Measurements from ENCODE around the gene EIF2B2.

Gene EIF2B2

DNA sequence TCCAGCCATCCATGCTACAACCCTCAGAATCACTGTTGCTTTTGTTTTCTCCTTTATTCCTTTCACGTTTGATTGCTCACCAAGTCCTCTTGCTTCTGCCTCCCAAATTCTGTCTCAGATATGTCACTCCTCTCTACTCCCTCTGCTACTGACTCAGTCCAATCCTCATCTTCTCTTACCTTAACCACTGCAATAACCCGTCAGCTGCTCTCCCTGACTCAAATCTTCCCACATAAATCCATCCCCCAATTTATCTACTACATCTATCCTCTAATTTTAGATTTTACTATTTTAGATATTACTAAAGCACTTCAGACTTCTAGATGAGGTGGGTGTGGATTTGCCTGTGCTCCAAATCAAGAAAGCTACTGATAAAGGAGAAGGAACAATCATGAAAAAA is 23.2 kb downstream of the EIF2B2 start:
- Mint-ChIP-seq H3K36me3 (ENCODE audit: low read depth) (peaks cover 51% of the 10 kb centered on the region), H3K9me3 (no peaks in the 10 kb centered on the region), H3K4me3 (no peak overlapping the region), H3K27me3 (ENCODE audit: low read depth) (no peaks in the 10 kb centered on the region), H3K4me1 (no peaks in the 10 kb centered on the region), H3K27ac (no peak overlapping the region)
- TF ChIP-seq, protein P1, sequence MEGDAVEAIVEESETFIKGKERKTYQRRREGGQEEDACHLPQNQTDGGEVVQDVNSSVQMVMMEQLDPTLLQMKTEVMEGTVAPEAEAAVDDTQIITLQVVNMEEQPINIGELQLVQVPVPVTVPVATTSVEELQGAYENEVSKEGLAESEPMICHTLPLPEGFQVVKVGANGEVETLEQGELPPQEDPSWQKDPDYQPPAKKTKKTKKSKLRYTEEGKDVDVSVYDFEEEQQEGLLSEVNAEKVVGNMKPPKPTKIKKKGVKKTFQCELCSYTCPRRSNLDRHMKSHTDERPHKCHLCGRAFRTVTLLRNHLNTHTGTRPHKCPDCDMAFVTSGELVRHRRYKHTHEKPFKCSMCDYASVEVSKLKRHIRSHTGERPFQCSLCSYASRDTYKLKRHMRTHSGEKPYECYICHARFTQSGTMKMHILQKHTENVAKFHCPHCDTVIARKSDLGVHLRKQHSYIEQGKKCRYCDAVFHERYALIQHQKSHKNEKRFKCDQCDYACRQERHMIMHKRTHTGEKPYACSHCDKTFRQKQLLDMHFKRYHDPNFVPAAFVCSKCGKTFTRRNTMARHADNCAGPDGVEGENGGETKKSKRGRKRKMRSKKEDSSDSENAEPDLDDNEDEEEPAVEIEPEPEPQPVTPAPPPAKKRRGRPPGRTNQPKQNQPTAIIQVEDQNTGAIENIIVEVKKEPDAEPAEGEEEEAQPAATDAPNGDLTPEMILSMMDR (IDR thresholded peaks at IDR 0.05; ENCODE audit: unreplicated experiment in 3 of 3): no peak

DNA sequence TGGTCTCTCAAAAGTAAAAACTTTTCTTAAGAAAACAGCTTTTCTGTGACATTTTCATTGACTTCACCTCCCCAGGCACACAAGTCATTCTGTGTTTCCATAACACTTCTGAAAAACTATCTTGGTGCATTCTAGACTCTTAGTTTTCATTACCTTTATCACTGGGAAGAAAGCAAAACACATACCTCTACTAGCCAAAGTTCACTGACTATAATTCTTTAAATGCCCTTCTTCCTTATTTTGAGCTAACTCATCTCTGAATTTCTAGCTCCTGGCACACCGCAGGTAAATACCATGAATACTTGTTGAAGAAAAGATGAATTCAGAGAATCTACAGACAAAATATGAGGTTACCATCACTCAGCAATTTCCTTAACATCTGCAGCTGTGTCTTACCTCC is 27.4 kb downstream of the EIF2B2 start:
- no peak overlapping the region for H3K4me3 Mint-ChIP-seq
- no peaks in the 10 kb centered on the region for H3K27me3 Mint-ChIP-seq (ENCODE audit: low read depth)
- peaks cover 61% of the 10 kb centered on the region for H3K36me3 Mint-ChIP-seq (ENCODE audit: low read depth)
- TF ChIP-seq, protein P1 (IDR thresholded peaks at IDR 0.05; ENCODE audit: unreplicated experiment in 3 of 3): no peak
- no peaks in the 10 kb centered on the region for H3K4me1 Mint-ChIP-seq
- H3K27ac Mint-ChIP-seq: no peak overlapping the region
- no peaks in the 10 kb centered on the region for H3K9me3 Mint-ChIP-seq

DNA sequence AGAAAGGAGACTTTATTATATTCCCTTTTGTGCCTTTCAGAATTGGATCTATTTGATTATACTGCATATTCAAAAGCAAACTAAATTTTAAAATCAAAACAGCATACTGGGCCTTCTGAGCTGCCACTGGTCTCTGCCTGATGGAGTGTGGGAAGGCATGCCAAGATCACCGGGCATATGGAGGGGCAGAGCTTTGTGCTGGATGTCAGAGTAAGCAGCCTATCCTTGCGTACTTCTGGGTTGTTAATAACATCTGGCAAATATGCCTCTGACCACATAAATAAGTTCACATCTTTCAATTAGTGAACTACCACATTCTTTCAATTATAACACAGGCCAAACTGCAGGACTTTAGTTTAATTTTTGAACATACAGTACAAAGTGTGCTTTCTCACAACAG is 30.2 kb downstream of the EIF2B2 start:
- H3K4me3 Mint-ChIP-seq: no peak overlapping the region
- peaks cover 75% of the 10 kb centered on the region for H3K36me3 Mint-ChIP-seq (ENCODE audit: low read depth)
- no peaks in the 10 kb centered on the region for H3K4me1 Mint-ChIP-seq
- TF ChIP-seq, protein P1 (IDR thresholded peaks at IDR 0.05; ENCODE audit: unreplicated experiment in 3 of 3): no peak
- no peaks in the 10 kb centered on the region for H3K9me3 Mint-ChIP-seq
- H3K27me3 Mint-ChIP-seq (ENCODE audit: low read depth): no peaks in the 10 kb centered on the region
- no peak overlapping the region for H3K27ac Mint-ChIP-seq

DNA sequence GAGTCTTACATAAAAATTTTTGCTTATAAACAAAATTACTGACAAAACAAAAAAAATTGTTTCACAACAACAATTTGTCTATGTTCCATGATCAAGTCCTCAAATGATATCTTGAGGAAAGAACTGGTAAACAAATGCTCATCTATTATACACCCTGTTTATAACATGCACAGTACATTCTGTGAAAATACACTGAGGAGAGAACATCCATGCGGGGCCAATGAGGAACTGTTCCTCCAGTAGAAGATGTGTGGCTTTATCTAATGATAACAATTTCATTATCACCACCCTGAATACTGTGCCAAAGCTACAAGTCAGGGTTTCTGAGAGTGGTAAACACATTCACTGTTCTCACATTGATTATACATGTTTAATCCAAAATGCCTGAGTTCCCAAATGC is 37.8 kb downstream of the EIF2B2 start:
- Mint-ChIP-seq H3K4me1 (peaks cover 24% of the 10 kb centered on the region), H3K9me3 (no peaks in the 10 kb centered on the region), H3K36me3 (ENCODE audit: low read depth) (peaks cover 48% of the 10 kb centered on the region), H3K4me3 (no peak overlapping the region), H3K27ac (peak overlapping the region in 1 of 3 experiments; percentile 20), H3K27me3 (ENCODE audit: low read depth) (no peaks in the 10 kb centered on the region)
- TF ChIP-seq, protein P1 (IDR thresholded peaks at IDR 0.05; ENCODE audit: unreplicated experiment in 3 of 3): no peak

DNA sequence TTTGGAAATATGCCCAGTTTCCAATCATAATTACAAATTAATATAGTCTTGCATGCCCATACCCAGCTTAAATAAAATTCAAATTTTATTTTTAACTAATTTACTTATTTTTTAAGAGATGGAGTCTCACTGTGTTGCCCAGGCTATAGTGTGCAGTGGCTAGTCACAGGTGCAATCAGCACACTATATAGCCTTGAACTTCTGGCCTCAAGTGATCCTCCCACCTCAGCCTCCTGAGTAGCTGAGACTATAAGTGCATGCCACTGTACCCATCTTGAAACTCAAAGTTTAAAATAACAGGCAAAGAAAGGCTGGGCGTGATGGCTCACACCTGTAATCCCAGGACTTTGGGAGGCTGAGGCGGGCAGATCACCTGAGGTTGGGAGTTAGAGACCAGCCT is 38.2 kb downstream of the EIF2B2 start:
- Mint-ChIP-seq H3K36me3 (ENCODE audit: low read depth) (peaks cover 43% of the 10 kb centered on the region), H3K9me3 (no peaks in the 10 kb centered on the region), H3K4me1 (peaks cover 28% of the 10 kb centered on the region), H3K4me3 (no peak overlapping the region), H3K27ac (peak overlapping the region; percentile 86 to 97 (median 95)), H3K27me3 (ENCODE audit: low read depth) (no peaks in the 10 kb centered on the region)
- TF ChIP-seq, protein P1 (IDR thresholded peaks at IDR 0.05; ENCODE audit: unreplicated experiment in 3 of 3): no peak

DNA sequence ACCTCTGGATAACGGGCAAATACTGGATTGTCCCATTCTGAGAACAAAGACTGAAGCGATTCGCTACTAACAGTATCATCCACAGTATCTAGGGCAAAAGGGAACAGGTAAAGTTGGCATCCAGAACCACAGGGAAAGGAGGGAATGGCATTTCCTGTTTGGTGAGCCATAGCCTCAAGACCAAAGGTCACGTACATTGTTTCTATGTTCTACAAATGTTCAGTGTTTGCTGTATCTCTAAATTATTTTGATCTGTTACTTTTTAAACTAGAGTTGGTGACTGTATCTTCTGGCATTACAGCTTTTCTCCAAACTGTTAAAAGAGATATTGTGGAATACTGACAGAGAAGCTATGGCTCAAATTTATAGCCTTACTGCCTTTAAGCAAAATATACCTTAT is 38.9 kb downstream of the EIF2B2 start:
- Mint-ChIP-seq H3K9me3 (no peaks in the 10 kb centered on the region), H3K27ac (peak overlapping the region; percentile 86 to 97 (median 95)), H3K4me1 (peaks cover 33% of the 10 kb centered on the region), H3K27me3 (ENCODE audit: low read depth) (no peaks in the 10 kb centered on the region), H3K4me3 (no peak overlapping the region), H3K36me3 (ENCODE audit: low read depth) (peaks cover 45% of the 10 kb centered on the region)
- TF ChIP-seq, protein P1 (IDR thresholded peaks at IDR 0.05; ENCODE audit: unreplicated experiment in 3 of 3): no peak
